ENCODE data around the gene CCDC178.
"Not testable (repeated sequence)": the region's sequence is repeated elsewhere in the genome, so short reads cannot be mapped to it uniquely, and the experiment has no call there.

Gene CCDC178

DNA sequence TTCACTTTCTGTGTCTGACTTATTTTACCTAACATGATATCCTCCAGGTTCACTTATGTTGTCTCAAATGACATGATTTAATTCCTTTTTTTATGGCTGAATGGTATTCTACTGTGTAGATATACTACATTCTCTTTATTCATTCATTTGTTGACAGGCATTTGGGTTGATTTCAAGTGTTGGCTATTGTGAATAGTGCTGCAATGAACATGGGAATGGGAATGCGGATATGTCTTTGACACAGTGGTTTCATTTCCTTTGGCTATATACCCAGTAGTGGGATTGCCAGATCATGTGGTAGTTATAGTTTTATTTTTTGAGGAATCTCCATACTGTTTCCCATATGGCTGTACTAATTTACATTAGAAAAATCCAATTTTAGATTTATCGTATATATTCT, 472.3 kb downstream of the CCDC178 start:
- DNase-seq: no peak

DNA sequence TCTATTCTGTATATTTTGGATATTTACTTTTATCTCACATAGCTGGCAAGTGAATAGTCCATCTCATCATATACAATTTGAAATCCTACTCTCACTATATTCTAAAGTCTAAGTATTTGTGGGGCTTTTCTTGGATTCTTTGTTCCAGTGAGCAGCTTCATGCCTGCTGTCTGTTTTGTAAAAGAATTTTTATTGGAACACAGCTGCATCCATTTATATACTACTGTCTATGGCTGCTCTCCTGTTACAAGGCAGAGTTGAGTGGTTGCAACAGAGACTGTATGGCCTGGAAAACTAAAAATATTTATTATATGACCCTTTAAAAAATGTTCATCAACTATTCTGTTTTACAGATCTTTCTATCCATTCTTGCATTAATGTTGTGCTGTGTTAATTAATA, 474.4 kb downstream of the CCDC178 start:
- no peak for DNase-seq

DNA sequence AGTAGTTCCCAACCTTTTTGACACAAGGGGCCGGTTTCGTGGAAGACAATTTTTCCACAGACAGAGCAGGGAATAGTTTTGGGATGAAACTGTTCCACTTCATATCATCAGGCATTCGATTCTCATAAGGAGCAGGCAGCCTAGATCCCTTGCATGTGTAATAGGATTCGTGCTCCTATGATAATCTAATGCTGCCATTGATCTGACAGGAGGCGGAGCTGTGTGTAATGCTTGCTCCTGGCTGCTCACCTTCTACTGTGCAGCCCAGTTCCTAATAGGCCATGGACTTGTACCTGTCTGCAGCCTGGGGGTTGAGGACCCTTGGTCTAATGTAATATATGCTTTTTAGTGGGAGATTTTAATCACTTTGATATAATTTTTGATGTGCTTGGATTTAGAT, 479.0 kb downstream of the CCDC178 start:
- no peak for DNase-seq

DNA sequence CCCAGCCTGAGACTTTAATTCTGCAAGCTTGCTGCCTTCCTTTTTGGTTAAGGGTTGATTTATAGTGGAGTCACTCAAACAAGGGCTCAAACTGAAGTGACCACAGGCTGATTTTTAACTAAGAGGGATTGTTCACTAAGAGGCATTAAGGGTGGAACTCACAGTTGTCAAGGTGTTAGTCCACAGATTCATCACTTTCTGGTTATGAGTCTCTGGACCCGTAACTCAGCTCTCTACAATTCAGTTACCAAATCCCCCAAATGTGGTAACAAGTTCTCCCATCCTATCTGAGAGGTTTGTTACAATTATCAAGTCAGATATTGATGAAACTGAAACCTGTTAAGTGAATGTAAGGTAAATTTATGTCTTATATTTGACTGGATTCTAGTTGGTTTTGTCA, 481.8 kb downstream of the CCDC178 start:
- no peak for DNase-seq

DNA sequence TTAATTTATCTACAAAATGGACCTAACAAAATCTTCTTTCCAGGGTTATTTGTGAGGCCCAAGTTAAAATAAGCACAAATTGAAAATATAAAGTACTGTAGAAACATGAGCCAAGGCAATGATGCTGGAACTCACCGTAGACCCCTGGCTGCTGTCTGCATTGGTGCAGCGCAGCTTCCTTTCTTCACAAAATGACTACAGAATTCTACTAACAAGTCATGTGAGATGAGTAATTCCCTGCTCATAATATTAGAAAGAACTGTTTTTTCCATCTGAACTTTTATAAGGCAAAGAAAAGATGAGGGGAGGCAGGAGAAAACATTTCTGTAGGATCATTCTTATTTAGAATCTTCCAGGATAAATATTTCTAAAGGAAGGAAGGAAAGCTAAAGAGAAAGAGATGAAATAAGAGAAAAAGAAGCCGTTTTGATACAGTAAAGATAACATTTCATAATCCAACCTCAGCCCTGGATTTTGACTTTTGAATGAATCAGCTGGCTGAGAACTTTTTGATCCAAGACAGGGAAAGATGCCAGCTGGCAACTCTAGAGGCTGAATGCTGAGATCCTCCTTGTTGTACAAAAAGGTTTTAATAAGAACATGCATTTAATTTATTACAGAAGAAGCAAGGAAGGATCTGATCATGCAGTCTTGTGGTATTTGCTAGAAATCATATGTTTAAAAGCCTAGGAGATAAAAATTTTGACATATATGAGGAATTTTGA, 483.8 kb downstream of the CCDC178 start:
- DNase-seq: no peak

DNA sequence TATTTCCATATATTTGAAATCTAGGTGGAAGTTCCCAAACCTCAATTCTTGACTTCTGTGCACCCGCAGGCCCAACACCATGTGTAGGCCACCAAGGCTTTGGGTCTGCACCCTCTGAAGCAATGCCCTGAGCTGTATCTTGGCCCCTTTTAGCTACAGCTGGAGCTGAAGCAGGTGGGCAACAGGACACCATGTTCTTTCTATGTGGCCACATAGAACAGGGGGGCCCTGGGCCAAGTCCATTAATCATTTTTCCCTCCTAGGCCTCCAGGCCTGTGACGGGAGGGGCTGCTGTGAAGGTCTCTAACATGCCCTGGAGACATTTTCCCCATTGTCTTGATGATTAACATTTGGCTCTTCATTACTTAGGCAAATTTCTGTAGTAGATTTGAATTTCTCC, 488.2 kb downstream of the CCDC178 start:
- not testable (repeated sequence) for DNase-seq

DNA sequence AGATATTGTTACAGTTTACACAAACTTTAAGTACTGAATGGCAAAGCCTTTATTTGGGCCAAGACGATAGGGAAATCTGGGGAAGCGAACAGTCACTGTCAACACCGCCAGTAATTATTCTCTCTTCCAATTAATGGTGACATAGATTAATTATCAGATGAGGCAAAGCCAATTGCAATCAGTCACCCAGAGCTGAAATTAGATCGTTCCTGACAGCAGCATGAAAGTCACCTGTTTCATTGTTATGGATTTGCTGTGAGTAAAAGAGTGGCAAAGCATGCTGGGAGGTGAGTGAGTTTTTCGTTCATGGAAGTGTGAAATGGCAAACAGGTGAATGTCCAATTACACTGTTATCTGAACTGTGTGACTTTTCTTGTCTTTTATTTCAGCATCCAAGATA, 502.9 kb downstream of the CCDC178 start:
- no peak for DNase-seq

DNA sequence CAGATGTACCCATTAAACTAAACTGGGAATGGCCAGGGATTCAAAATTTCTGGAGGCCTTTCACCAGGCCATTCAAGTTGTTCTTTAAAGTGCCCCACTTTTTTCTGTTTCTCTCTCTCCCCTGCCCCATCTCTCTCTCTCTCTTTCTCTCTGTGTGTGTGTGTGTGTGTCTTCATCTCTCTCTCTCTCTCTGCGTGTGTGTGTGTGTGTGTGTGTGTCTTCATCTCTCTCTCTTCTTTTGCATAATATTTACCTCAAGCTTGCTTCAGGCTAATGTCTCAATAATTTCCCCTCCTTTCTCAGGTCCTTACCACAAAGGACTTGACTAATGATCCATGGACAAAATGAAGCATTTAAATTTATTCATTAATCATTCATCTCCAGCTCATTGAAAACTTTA, 503.5 kb downstream of the CCDC178 start:
- no peak for DNase-seq

DNA sequence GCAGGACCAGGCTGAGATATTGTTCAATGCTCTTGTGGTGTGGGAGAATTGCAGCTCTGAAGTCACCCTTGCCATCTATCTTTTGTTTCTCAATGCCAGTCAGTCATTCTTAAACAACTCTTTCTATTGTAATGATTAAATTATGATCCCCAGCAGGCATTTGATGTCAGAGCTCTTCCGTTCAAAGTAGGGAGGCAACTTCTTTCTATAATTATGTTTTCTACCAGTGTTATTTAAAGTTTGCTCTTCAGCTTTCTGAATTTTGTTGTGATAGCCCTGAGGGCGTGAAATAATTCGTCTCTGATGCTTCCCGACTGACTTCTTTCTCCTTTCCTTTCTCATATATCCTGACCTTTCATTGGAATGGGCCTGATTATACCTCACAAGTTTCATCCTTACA, 506.3 kb downstream of the CCDC178 start:
- DNase-seq: no peak

DNA sequence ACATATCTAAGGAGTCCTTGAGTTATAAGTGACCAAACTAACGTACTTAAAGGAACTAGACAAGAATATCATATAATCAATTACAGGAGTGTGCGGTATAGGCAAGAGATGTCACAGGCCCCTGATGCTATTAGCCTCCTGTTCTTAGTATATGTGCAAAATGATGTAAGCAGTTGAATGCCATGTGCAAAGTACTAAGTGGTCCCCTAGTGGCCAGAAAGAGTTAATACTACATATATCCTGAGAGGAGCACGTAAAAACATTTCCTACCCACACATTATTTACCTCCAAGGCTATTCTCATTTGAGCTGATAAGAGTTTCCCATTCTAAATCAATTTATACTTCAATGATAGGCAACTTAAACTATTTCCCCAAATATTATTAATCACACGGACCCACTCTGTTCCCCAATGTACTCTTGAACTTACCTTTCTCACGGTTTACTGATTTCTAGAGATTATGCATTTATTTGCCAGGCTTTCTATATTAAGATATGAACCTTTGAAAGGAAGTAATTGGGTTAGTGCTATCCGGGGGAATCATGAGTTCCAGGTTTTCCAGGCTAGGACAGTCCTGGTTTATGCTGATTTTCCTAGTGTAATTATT, 509.7 kb downstream of the CCDC178 start:
- no peak for DNase-seq

DNA sequence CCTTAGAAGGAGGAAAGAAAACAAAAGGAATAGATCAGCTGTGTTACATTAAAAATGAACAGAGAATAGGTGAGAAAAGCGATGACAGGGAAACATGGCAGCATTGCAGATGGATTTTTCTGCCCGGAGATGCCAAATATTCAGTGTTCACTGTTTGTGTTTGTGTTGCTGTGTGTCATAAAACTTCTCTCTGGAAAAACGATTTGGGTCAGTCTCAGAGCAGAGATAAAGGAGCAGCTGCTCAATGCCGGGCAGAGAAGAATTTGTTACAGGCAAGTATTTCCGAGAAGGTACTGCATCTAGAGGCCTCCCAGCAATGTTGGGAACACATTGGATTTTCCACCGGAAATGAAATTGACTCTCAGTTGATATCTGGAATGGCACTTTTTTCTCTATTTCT, 511.3 kb downstream of the CCDC178 start:
- no peak for DNase-seq

DNA sequence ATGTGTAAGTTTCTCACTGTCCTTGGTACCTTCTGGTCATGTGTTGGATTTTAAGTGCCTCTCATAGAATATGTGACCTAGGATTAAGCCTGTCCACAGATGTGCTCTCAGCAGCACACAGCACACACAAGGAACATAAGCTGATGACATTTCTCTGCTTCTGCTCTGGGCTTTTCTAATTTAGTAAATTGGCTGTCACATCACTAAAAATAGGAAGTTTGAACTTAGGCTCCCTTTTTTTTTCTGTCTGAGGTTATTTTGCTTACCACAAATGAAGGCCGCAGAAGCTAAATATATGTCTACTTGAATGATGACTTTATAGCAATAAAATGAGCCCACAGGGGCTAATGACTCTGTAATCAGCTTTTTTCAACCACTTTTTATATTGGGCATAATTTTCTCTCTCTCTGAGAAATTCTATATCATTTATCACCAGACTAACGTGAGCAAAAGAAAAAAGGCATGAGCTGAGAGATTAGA, 517.5 kb downstream of the CCDC178 start:
- DNase-seq: no peak

DNA sequence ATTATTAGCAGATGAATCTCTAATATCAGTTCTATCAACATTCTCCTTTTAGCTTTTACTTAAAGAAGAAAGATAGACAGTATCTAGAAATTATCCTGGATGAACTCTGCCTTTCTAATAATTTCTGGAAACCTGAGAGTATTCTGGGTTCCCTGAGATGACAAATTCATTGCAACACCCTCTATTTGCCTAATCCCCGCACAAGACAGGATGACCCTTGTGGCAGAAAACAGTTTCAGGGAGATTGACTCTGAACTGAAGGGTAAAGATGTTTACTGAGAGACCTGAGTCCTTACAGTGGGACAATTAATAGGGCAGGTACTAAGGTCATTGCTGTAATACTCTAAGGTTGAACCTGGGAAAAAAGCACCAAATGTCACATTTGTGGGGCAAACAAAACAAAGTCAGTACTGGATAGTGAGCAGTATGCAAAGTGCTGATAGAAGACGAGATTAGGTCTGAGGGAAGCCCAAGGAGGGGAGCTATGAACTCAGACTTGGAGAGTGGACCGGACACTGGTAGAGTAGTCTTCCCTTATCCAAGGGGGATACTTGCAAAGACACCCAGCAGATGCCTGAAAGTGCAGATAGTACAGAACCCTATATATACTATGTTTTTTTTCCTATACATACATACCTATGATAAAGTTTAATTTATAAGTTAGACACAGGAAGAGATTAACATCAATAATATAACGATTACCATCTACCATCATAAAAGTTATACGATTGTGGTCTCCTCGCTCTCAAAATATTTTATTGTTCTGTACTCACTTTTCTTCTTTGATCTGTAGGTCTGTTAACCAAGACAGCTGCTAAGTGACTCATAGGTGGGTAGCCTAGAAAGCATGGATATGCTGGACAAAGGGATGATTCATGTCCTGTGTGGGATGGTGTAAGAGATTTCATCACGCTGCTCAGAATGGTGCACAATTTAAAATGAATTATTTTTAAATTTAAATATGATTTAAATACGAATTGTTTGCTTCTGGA, 519.4 kb downstream of the CCDC178 start:
- DNase-seq: no peak

DNA sequence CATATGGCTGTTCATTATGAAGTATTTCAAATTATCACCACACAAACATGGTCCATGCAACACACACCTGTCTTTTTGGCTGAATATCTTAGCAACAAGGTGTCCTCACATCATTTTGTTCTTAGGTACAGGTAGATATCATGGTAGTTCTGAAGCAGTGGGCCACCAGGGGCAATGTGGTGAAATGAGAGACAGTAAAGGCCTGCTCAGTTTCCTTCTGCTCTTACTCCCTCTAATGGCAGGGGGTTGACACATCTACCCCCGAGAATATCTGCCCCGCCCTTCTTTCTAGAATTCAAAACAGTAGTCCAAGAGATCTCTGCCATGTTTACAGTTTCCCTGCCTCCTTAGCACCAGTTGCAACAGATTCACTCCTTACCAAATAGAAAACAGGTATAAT, 520.7 kb downstream of the CCDC178 start:
- no peak for DNase-seq

DNA sequence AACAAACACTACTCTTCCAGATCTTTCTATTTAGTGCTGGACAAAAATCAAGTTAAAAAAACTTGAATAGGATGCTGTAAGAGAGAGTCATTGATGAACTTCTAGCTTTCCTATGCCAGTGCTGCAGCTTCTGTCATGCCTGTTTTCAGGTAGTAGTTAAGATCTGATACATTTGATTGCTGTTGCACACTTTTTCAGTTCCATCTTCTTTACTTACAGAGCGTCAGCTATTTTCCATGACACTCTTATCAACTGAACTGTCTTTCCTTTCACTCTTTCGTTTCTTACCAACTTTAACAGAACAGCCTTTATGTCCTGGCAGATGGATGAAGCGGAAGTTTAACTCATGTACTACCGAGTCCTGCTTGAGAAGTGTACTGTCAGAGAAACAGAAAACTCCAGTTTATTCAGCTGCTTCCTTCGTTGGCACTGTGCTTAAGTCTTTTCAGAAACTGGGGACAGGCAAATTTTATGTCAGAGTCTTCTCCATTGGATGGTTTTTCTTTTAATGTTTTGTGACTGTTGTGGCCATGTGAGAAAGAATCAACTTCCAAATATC, 521.8 kb downstream of the CCDC178 start:
- DNase-seq: no peak

DNA sequence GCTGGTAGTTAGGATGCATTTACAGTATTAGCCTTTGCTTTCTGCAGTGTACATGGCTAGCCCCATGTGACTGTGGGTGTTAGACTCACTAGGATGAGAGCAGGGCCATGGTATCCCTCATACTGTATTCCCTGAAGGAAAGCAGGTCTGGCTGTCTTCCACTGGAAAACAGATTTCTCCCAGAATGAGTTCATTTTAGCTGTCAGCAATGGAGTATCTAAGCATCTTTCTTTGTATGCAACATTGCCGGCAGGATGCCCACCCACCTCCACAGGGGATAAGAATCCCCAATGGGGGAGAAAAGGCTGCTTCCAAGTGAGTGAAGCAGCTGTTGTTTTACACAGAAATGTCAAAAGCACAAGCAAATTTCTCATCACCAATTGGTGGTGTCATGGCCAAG, 525.0 kb downstream of the CCDC178 start:
- DNase-seq: no peak

DNA sequence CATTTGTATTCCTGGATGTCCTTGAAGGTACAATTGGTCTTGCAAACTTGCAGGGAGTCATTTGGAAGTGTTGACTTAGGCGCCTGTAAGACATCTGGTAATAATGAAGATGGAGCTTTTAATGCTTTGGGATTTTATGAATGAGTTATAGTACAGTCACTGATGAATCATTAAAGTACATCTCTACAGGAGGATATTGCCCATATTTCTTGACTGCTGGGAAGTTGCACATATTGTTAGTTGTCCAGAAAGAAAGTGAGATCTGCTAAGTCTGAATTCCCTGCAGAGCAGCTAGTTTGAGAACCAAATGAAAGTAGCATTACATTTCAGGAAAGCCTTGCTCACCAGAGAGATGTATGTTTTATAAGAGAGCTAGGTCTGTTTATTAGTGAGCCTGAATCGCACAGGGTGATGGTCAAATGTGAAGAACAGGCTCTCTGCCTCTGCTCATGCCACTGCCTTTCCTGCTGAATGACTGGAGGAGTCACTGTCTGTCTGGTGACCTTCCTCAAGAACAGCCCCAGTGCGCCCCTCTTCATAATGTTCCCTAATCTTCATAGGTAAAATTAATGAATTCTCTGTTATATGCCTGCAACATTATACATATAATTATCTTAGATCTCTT, 528.7 kb downstream of the CCDC178 start:
- no peak for DNase-seq

DNA sequence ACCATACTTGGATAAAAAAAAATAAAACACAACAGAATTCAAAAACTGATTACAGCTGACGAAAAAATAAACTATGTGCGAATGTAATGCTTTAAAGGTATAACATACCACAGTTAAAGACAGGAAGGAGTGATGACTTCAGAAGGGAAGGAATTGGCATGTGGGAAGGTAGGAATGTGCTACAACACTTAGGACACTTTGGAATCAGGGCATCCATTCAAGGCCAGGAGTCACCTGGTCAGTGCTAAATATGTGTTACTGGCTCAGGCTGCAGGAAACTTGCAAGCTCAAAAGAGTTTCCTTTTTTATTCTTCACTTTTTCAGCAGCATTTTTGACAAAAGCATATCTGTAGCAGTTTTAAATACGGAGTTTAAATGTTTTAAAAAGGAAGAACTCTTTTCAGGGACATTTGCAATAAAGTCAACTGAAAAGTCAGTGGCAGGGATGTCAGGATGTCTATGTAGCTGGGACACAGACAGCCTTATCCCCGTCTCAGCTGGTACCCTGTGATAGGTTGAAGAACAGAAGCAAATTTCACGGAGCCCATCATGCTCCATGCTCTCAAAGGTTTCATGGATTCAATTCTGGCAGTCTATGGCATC, 529.7 kb downstream of the CCDC178 start:
- no peak for DNase-seq

DNA sequence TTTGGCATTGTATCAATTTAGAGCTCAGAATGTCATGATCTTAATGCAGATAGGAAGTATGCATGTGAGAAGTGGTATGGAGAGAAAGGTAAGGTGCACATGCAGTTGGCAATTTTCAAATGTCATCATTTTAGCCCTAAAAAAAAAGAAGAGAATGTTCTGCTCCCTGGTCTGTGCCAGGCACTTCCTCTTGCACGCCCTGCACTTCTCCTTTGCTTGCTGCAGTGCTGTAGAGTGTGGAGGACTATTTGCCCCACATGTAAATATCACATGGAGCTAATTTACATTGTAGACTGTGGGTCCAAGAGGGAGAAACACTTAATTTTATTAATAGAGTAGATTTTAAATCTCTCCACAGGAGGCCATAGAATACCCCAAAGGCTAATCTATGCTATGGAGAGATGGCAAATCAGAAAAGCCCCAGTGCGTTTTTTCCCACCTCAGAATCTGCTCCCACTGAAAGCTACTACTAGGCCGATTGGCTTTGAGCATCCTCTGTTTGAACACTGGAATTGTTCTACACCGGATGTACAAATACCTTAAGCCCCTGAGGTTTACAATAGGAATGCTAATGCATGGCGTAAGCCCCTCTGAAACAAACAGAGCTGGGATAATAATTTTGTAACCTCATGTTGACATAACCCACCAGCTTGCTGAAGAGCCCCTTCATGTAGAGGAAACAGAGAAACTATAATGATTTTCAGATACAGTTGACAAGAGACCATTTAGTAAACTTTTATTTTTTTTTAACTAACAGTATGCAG, 530.5 kb downstream of the CCDC178 start:
- DNase-seq: no peak

DNA sequence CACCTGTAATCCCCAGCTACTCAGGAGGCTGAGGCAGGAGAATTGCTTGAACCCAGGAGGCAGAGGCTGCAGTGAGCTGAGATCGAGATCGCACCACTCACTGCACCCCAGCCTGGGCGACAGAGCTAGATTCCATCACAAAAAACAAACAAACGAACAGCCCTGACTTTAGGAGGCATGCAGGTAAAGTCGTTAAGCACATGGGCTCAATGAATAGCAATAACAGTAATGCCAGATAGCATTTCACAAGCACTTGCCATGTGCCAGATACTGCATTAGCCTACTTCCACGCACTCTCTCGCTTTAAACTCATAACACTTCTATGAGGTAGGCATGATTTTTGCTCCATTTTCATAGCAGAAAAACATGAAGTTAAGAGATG, 532.1 kb downstream of the CCDC178 start:
- DNase-seq: no peak

DNA sequence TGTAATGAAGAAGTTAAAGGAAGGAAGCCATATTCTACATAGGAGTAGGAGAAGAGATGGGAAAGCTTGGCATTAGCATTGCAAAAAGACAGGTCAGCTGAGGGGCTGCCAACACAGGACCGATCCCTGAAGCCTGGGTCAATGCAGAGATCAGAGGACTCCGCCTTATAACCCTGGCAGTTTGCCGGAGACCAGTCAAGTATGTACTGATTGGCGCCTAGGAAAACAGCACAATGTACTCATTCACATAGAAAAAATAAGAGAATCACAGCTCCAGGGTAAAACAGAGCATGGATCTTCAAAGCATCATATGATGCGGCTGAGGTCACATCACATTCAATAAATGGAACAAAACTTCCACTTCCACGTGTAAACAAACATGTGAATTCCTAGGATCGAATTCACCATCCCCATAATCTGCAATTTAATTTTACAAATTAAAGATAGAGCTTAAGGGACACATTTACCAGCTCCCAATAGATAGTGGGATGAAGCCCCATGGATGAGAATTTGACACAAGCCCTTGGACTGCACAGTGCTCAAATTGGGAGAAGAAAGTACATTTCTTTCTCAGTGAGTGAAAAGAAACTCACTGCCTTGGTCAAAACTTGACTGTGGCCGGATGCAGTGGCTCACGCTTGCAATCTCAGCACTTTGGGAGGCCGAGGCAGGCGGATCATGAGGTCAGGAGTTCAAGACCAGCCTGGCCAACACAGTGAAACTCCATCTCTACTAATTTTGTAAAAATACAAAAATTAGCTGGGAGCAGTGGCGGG, 532.7 kb downstream of the CCDC178 start:
- DNase-seq: no peak
